Right lobe of liver (tissue), 4 donors: Measurements from ENCODE around the gene FXYD1.

Experiments
- POLR2A ChIP-seq: fragments of 450-650 bp; IDR thresholded peaks from one replicate; pipeline ENCODE4 v1.6.1; 2017; ENCODE audit warnings: antibody characterized with exemption, mild to moderate bottlenecking
- TF ChIP-seq, protein P1 (sequence below), 4 donors: fragments of 200-600 bp in 3 of 4; fragments of 450-650 bp in 1 of 4; IDR thresholded peaks; one replicate each; pipeline versions ENCODE4 v1.5.1 to v1.8.0; 2016 to 2022; ENCODE audit warnings: antibody characterized with exemption in 4 of 4, mild to moderate bottlenecking in 2 of 4
- donor health status: DM: no; HTN: no; CAD: no.
- donor health status: DM: no; HTN: no; CAD: no.
- donor health status: DM: no; HTN: yes; CAD: no.

DNA sequence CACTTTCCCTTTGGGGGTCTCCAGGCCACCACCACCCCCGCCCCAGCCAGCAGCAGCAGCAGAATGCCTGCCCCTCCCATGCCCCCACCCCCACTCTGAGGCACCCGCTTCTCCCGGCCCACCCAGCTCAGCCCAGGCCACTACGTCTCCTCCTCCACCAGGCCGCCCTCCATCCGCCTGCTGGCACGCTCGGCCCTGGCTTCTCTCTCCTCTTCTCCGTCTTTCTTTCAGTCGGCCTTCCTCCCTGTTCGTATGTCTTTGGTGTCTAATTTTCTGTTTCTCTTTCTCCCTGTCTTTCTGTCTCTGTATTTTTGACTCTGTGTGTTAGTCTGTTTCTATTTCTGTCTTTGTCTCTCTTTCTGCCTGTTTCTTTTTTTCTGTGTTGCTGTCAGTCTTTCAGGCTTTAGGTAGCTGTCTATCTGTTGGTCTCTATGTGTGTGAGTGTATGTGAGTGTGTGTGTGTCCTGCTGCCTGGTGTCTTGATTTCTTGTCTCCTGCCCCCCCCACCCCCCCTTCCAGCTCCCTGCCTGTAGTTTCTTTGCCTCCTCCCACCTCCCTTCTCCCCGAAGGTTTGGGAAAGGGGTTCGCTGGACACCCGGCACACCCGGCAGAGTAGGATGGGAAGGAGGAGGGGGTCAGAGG, 3.9 kb upstream of the FXYD1 start, which contains the start of gene LGI4:
- TF ChIP-seq, protein P1, sequence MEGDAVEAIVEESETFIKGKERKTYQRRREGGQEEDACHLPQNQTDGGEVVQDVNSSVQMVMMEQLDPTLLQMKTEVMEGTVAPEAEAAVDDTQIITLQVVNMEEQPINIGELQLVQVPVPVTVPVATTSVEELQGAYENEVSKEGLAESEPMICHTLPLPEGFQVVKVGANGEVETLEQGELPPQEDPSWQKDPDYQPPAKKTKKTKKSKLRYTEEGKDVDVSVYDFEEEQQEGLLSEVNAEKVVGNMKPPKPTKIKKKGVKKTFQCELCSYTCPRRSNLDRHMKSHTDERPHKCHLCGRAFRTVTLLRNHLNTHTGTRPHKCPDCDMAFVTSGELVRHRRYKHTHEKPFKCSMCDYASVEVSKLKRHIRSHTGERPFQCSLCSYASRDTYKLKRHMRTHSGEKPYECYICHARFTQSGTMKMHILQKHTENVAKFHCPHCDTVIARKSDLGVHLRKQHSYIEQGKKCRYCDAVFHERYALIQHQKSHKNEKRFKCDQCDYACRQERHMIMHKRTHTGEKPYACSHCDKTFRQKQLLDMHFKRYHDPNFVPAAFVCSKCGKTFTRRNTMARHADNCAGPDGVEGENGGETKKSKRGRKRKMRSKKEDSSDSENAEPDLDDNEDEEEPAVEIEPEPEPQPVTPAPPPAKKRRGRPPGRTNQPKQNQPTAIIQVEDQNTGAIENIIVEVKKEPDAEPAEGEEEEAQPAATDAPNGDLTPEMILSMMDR (IDR thresholded peaks at IDR 0.05) = no peak
- no peak for TF ChIP-seq POLR2A
